ENCODE results near the gene MYLIP.

MYLIP gene

GRCh38 chr6:16141514-16141913 is 12.6 kb downstream of the MYLIP start:
- no peak for DNase-seq (ENCODE audit: low read depth)

DNA sequence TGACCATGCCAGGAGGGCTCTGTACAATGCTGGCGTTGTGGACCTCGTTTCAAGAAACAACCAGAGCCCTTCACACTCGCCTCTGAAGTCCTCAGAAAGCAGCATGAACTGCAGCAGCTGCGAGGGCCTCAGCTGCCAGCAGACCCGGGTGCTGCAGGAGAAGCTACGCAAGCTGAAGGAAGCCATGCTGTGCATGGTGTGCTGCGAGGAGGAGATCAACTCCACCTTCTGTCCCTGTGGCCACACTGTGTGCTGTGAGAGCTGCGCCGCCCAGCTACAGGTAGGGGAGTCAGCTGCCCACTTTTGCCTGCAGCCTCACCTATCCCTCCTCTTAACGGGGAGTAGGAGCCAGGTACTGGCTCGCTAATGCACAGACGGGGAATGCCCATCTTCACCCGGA is 16.2 kb downstream of the MYLIP start:
- DNase-seq (ENCODE audit: low read depth) = no peak

DNA sequence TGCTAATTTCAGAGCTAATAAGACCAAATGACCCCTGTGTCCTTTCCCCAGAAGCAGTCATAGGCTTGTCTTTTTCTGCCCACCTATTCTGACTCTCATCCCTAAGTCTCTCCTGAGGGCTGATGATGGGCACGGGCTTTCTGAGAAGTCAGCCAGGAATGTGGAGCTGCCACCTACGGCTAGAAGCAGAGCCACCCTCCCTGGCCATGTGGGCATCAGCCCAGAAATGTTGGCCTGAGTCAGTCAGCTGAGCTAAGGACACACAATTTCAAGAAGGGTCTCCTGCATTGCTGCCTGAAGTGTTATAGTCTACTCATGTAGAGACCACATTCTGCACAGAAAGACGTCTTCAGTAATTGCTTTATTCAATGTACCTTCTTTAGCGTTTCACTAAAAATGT is 17.1 kb downstream of the MYLIP start:
- DNase-seq (ENCODE audit: low read depth) = no peak

GRCh38 chr6:16146527-16146955 is 17.7 kb downstream of the MYLIP start:
- no peak for DNase-seq (ENCODE audit: low read depth)

DNA sequence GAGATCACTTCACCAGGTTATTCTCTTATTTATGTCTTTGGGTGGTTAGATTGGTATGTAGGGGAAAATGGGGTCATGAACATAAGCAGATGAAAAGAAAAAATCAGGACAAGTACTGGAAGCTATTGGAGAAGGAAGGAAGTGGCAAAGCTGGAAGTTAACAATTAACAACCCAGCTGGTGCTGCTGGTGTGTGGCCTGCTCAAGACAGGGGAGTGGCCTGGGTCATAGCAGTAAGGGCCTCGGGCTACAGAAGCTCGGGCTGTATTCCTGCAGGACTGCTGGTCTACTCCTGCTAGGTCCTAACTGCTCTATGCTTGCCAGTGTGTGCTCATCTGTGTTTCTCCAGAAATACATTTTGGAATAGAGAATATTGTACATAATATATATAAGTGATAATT is 19.6 kb downstream of the MYLIP start:
- DNase-seq (ENCODE audit: low read depth) = no peak

DNA sequence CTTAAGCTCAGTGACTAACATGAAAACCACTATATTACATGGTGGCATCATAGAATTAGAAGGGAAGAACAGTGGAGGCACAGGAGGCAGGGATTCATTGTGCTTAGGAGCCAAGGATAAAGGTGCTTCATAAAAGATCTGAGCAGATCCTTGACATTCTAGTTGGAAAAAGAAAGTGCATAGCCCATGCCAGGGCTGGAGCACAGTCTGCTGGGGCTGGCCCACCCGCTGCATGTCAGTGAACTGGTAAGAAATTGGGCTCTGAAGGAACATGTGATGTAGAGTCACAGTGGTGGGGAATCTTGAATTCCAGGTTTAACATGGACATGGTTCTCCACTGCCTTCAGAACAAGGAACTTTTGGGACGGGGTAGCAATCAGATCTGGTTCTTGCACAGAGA is 20.4 kb downstream of the MYLIP start:
- no peak for DNase-seq (ENCODE audit: low read depth)

DNA sequence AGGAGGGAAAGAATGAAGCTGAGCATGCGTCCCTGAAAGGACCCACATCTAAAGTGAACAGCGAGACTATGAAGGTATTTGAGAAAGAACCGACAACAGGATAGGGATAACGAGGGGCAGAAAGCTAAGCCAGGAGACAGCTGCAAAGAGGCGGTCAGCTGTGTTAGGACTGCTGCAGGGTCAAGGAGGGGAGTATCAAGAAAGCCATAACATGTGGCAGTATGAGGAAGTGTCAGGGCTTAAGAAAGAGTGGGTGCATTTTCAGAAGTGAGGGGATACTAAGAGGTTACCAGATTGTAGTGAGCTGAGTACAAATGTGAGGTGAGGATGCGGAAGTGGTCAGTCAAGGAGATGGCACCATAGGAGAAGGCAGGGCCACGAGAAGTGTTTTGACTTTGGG is 21.2 kb downstream of the MYLIP start:
- no peak for DNase-seq (ENCODE audit: low read depth)

- no peak for DNase-seq (ENCODE audit: low read depth)
Measured at GRCh38 chr6:16153211-16153820, 24.4 kb downstream of the MYLIP start.

DNA sequence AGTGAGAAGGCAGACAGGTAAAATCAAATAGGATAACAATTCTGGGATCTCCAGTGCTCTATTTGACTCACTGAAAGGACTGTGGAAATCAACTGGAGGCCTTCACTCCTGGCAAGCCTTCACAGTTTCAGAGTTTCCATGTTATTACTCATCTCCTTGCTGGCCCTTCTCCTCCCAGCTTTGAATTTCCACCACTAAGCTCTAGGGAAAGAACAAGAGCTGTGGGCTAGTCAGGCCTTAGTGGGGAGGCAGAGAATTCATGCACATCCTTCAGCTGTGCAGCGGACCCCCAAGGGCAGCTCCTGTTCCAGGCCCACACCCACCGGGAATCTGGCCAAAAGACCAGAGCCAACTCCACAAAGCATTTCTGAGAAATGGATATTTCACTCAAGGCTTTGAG is 26.0 kb downstream of the MYLIP start:
- no peak for DNase-seq (ENCODE audit: low read depth)

- DNase-seq (ENCODE audit: low read depth) = no peak
Measured at GRCh38 chr6:16157492-16157891, 28.6 kb downstream of the MYLIP start.

- no peak for DNase-seq (ENCODE audit: low read depth)
Measured at GRCh38 chr6:16157909-16158308, 29.0 kb downstream of the MYLIP start.

GRCh38 chr6:16158943-16159557 is 30.2 kb downstream of the MYLIP start:
- DNase-seq (ENCODE audit: low read depth) = no peak

DNA sequence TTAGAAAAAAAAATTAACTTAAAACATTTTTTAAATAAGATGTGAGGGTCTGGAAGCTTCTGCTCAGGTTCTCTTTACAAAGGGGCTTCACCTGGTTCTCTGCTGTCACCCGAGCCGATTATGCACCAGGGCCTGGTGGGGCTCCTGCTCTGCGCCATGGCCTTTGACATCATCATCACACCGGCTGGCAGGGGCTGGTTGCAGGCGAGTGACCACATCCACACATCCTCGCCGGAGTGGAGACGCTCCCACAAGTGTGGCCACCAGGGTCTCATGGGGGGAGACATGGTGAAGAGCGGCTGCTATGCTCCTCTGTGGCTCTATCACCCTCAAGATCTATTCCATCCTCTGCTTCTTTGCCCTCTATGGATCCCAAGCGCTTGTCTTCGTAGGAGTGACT is 31.9 kb downstream of the MYLIP start:
- DNase-seq (ENCODE audit: low read depth) = no peak

DNA sequence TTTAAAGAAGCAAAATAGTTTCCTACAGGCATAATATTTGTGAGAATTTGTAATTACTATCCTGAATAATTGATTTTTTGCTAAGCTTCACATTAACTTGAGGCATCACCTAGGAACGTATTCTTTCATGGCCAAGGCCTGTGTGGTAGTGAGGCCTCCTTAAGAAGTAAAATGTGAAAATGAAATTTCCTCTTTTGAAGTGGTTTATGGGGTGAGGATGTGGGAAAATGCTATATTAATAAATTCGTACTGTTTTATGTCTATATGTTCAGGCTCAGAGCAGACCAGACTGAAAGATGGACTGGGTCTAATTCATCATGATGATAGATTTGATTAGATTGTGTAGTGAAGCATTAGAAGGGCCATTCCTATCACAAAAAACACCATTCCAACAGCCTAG is 33.1 kb downstream of the MYLIP start:
- no peak for DNase-seq (ENCODE audit: low read depth)

GRCh38 chr6:16163066-16163465 is 34.2 kb downstream of the MYLIP start:
- DNase-seq (ENCODE audit: low read depth) = no peak

DNA sequence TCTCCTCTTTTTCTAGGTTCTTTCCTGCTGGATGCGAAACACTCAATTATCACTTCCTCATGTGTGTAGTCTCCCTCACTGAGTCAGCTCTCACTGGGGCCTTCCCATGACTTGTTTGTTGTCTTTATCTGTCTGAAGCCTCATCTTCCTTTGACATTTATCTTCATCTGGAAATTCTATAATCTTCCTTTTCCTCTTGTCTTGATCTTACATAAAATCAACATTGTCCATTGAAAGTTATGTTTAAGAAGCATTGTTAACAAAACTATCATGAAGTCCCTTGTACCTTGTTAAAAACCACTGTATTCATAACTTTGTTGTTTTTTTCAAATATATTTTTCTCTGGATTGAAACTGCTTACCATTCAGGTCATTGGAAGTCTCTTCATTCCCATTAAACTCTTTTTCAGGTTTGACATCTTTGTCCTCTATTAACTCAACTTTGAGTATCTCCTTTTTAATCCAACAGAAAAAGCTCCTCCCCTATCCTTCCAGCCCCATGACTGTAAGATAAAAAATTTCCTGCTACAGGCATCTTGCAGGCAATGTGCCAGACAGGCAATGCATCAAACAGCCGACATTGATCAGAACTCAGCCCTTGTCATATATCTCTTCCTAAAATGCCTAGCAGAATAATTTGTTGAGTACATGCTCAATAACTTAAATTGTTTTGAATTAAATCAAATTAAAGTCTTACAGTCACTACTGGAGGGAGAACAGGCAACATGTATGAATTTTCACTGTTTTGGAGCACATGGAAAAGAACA is 34.8 kb downstream of the MYLIP start:
- no peak for DNase-seq (ENCODE audit: low read depth)

GRCh38 chr6:16165641-16166040 is 36.8 kb downstream of the MYLIP start:
- no peak for DNase-seq (ENCODE audit: low read depth)

GRCh38 chr6:16166871-16167608 is 38.2 kb downstream of the MYLIP start:
- DNase-seq (ENCODE audit: low read depth) = no peak

- DNase-seq (ENCODE audit: low read depth) = no peak
Measured at GRCh38 chr6:16168121-16168520, 39.2 kb downstream of the MYLIP start.

DNA sequence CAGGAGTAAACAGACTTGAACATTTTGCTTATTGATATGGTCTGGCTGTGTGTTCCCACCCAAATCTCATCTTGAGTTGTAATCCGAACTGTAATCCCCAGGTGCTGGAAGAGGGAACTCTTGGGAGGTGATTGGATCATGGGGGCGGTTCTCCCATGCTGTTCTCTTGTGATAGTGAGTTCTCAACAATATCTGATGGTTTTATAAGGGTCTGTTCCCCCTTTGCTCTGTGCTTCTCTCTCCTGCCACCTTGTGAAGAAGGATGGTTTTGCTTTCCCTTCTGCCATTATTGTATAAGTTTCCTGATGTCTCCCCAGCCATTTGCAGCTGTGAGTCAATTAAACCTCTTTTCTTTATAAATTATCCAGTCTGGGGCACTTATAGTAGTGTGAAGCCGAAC is 40.0 kb downstream of the MYLIP start:
- DNase-seq (ENCODE audit: low read depth) = no peak

DNA sequence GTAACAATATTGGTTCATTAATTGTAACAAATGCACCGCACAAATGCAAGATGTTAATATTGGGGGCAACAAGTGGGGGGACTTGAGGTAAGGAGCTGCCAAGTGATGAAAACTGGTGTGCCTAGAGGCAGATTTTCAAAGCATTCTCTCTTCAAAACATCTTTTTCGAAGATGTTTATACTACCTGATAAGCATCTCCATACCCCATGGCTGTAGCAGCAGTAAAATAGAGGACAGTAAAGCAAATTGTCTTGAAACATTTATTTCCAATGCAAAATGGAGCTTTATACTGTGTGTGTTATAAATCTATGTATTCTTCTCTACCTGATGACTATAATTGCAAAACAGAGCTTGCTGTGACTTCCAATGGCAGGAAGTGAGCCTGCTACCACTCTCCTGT is 42.5 kb downstream of the MYLIP start:
- no peak for DNase-seq (ENCODE audit: low read depth)

DNA sequence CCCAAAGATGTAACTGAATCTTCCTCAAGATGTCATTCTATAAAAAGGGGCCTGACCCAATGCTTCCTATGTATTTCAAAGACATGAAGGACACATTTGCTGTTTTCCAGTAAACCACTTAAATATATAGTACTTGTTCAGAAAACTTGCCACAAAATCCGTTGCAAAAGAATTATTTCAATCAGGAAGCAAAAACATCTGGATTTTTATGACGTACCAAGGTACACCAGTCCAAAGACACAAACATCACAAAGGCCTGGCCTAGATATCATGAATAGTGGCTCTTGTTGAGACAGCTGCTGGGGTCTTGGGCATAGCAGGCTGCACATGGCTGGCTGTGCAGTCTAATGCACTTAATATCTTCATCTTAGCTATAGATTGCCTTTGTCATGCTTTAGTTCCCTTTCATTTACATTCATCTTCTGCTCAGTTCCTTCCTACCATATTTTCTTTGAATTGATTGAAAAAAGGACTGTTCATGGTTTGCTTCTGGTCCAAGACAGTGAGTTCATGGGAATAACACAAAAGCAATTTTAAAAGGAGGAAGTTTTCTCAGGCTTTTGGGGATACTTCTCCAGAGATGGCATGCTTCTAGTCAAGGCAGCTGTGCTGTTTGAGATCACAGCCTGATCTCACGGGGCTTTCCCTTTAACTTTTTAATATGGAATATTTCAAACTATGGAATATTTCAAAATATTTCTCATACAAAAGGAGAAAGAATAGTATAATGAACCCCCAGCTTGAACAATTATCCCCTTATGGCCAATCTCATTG is 44.5 kb downstream of the MYLIP start:
- no peak for DNase-seq (ENCODE audit: low read depth)
